ENCODE results near the gene NOP56.
A peak's percentile ranks its signal among the peaks of the same experiment; 100 is the strongest.

Gene NOP56

GRCh38 chr20:2651772-2652723 is at the start of gene NOP56:
Gene NOP56, plus strand, starts transcription at chr20:2652632. Its CDS starts 29 bp downstream, at chr20:2652661.
- DNase-seq: peak; percentile 90 to 97 (median 96)

- DNase-seq: no peak
Observed at GRCh38 chr20:2602746-2603145, 49.7 kb upstream of the NOP56 start.

GRCh38 chr20:2603816-2604505 is 48.5 kb upstream of the NOP56 start:
- DNase-seq: no peak

- no peak for DNase-seq
Observed at GRCh38 chr20:2604506-2604835, 48.0 kb upstream of the NOP56 start.

- DNase-seq: no peak
Observed at GRCh38 chr20:2606507-2607006, 45.9 kb upstream of the NOP56 start.

GRCh38 chr20:2610326-2610725 is 42.1 kb upstream of the NOP56 start:
- DNase-seq: no peak

GRCh38 chr20:2610941-2611720 is 41.3 kb upstream of the NOP56 start:
- no peak for DNase-seq

- DNase-seq: no peak
Observed at GRCh38 chr20:2612073-2612472, 40.4 kb upstream of the NOP56 start.

GRCh38 chr20:2616634-2617033 is 35.8 kb upstream of the NOP56 start:
- no peak for DNase-seq

GRCh38 chr20:2617099-2617714 is 35.2 kb upstream of the NOP56 start:
- DNase-seq: no peak

- DNase-seq: no peak
Observed at GRCh38 chr20:2618815-2619214, 33.6 kb upstream of the NOP56 start.

GRCh38 chr20:2619337-2619736 is 33.1 kb upstream of the NOP56 start:
- no peak for DNase-seq

- peak; percentile 13 to 61 (median 42) for DNase-seq
Observed at GRCh38 chr20:2619961-2620595, 32.4 kb upstream of the NOP56 start.

- no peak for DNase-seq
Observed at GRCh38 chr20:2624190-2624589, 28.2 kb upstream of the NOP56 start.

- DNase-seq: no peak
Observed at GRCh38 chr20:2625062-2625461, 27.4 kb upstream of the NOP56 start.

GRCh38 chr20:2626853-2627541 is 25.4 kb upstream of the NOP56 start:
- DNase-seq: no peak

- no peak for DNase-seq
Observed at GRCh38 chr20:2631228-2631627, 21.2 kb upstream of the NOP56 start.

GRCh38 chr20:2633381-2633780 is 19.1 kb upstream of the NOP56 start:
- no peak for DNase-seq

GRCh38 chr20:2637246-2637645 is 15.2 kb upstream of the NOP56 start:
- DNase-seq: no peak

- no peak for DNase-seq
Observed at GRCh38 chr20:2640260-2640659, 12.2 kb upstream of the NOP56 start.

GRCh38 chr20:2640899-2641298 is 11.5 kb upstream of the NOP56 start:
- DNase-seq: no peak

GRCh38 chr20:2643708-2644107 is 8.7 kb upstream of the NOP56 start:
- no peak for DNase-seq

All from suppressor macrophage treated with lipopolysaccharide for 1 hour (primary cell).